Stimulated activated CD8-positive, alpha-beta memory T cell treated with anti-CD3 and anti-CD28 coated beads, Interleukin-4, amount 100 ng/mL, for 24 hours (primary cell): ENCODE data around the gene CT47A1.
"Not testable (repeated sequence)": the region's sequence is repeated elsewhere in the genome, so short reads cannot be mapped to it uniquely, and the experiment has no call there.

Source experiments
- DNase-seq: peaks from one replicate; pipeline ENCODE4 v3.0.0-alpha.2; 2020; ENCODE audit warnings: low read depth

Gene CT47A1

GRCh38 chrX:120985660-120986059 lies at the start of gene CT47A1:
Gene CT47A1, minus strand, starts transcription at chrX:120985760. Its CDS starts 231 bp downstream, at chrX:120985529.
- not testable (repeated sequence) for DNase-seq

GRCh38 chrX:121032531-121032930 lies 47.0 kb upstream of the CT47A1 start:
- no peak for DNase-seq

- no peak for DNase-seq
These were observed 44.5 kb upstream of the CT47A1 start for GRCh38 chrX:121030083-121030482.

GRCh38 chrX:121028419-121028818 lies 42.9 kb upstream of the CT47A1 start:
- DNase-seq, result no peak

- DNase-seq, result no peak
These were observed 29.3 kb upstream of the CT47A1 start for GRCh38 chrX:121014826-121015225.

GRCh38 chrX:121013897-121014455 lies 28.4 kb upstream of the CT47A1 start:
- DNase-seq, result no peak

- no peak for DNase-seq
These were observed 25.7 kb upstream of the CT47A1 start for GRCh38 chrX:121011254-121011653.

GRCh38 chrX:121010218-121010617 lies 24.7 kb upstream of the CT47A1 start:
- no peak for DNase-seq

GRCh38 chrX:121009764-121010163 lies 24.2 kb upstream of the CT47A1 start:
- no peak for DNase-seq

- DNase-seq, result no peak
These were observed 23.4 kb upstream of the CT47A1 start for GRCh38 chrX:121008920-121009319.

- no peak for DNase-seq
These were observed 15.0 kb upstream of the CT47A1 start for GRCh38 chrX:121000589-121000988.

GRCh38 chrX:120999413-120999812 lies 13.9 kb upstream of the CT47A1 start:
- DNase-seq, result no peak

- not testable (repeated sequence) for DNase-seq
These were observed 29.1 kb downstream of the CT47A1 start, which contains the start of gene CT47A7 for GRCh38 chrX:120956500-120956899. Gene CT47A7, minus strand, starts transcription at chrX:120956600. Its CDS starts 255 bp downstream, at chrX:120956345.
